Activated CD4-positive, CD25-positive, alpha-beta regulatory T cell (primary cell): ENCODE measurements around the gene MTARC2.

Experiments used
- DNase-seq, 4 experiments: peaks; one replicate each; lab custom pipeline; 2025; lab: John Stamatoyannopoulos, UW

Gene MTARC2

DNA sequence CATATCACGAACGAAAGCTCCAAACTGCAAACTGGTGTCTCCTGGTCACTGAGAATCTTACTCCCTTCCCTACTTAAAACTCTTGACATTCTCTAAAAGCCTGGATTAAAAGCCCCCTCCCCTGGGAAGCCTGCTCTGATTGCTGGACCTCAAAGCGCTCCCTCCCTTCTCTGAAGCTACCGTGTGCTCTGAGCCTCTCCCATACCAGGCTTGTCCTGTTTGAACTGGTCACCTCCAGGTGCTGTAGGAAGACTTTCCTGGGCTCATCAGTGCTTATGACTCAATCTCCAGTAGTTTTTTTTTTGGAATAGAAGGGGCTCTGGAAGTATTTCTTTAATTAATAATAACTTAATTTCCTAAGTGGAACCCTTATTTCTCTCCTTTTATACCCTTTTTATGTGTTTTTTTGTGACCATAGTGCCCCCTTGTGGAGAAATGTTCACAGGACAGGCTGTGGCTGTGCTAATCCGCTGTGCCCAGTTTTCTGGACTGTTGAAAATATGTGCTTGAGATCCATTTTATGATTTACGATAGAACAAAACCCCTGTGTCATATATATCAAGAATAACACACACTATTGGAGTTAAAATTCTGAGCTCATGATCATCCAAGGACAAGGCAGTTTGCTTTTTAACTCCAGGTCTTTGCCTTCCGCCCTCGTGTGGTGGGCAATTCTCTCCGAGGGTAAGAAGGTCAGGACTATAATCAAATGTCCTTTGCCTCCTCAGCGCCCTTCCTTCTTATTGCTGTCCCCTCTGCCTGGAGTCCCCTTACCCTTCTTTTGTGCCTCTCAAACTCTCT, 55.5 kb downstream of the MTARC2 start:
- DNase-seq, result no peak

GRCh38 chr1:220804202-220804586, 56.1 kb downstream of the MTARC2 start:
- no peak for DNase-seq

DNA sequence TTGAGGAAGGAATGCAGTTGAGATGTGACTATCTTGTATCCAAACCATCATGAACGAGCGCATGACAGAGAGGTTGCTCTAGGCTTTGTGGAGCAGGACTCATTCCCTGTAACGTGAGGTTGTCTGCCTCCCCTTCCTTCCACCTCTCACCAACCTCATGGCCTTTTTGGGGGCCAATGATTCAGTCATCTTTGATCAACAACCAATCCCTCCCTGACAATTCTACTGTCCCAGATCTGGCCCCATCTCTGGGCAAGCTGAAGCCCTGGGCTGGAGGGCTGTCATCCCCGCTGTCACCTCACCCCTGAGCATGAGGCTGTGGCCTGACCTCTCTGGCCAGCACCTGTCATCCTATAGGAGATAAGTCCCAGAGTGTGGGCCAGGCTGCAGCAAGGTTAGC, 58.3 kb downstream of the MTARC2 start:
- DNase-seq, result no peak

- DNase-seq, result no peak
These were observed 59.6 kb downstream of the MTARC2 start for GRCh38 chr1:220807726-220808125.

DNA sequence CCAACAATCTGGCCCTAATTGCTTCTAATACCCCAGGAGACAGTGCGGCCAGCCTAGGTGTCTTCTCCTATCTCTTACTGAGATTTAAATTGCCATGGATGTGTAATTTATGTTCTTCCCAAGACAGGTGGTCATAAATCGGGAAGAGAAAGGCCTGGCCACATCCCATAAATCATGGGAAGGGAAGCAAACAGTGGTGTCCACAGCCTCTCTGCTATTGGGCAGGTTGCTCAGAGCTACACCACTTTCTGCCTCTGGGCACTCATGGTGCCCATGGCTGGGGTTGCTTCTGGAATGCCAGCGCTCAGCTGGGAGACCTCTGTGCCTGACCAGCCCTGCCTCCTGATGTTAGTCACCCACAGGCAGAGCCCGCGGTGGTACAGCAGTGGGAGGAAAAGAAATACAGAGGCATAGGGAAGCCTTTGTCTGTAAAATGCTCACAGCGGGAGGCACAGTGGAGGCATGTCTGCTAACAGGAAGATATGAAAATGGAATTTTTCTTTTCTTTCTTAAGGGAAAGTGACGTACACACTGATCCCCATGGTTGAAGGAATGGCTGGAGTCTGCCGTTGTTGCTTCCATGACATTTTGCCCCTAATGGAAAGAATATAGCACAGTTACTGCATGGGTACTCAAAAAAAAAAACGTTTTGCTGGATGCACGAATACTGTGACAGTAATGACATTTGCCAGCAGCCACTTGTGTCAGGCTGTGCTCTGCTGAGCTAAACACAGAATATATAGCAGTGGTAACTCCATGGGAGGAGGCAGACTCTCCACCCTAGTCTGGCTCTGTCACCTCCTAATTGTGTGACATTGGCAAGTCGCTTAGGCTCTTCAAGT, 60.4 kb downstream of the MTARC2 start:
- no peak for DNase-seq

- DNase-seq, result no peak
These were observed 61.0 kb downstream of the MTARC2 start for GRCh38 chr1:220809187-220809550.

DNA sequence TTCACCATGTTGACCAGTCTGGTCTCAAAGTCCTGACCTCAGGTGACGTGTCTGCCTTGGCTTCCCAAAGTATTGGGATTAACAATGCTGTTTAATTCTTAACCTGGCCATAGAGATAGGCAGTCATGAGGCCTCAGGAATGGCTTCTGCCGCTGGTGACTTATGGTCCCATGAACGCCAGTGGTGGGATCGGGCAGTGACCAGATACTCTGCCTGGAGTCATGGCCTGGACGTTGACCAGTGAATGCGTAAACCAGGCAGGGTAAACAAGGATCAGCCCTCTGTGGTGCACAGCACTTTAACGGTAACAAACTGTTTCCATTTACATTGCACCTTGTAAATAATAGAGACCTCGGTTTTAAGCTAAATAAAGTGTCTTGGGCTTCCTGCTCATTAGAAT, 61.6 kb downstream of the MTARC2 start:
- no peak for DNase-seq

GRCh38 chr1:220810179-220810653, 62.1 kb downstream of the MTARC2 start:
- DNase-seq, result peak; percentile 14 to 44 (median 24)

- DNase-seq, result no peak
These were observed 62.8 kb downstream of the MTARC2 start for GRCh38 chr1:220810963-220811362.

- DNase-seq, result no peak
These were observed 63.6 kb downstream of the MTARC2 start for GRCh38 chr1:220811695-220812094.

DNA sequence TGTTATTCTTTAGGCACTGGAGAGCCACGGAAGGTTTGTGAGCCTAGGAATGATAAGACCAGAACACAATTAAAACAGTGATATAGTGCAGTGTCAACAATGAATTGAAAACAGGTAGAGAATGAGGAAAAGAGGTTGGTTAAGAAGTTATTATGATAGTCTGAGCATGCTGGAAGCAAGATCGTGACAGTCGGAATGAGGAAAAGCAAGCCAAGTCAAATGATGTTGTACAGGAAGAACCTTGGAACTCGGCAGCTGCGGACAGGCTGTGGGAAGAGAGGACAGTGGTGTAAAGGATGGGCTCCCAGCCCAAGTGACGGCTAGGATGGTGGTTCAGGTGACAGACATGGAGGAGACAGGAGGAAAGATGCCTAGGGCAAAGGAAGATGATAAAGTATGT, 64.2 kb downstream of the MTARC2 start:
- DNase-seq, result no peak

GRCh38 chr1:220813013-220813412, 64.9 kb downstream of the MTARC2 start:
- no peak for DNase-seq

GRCh38 chr1:220815409-220815808, 67.3 kb downstream of the MTARC2 start:
- no peak for DNase-seq

DNA sequence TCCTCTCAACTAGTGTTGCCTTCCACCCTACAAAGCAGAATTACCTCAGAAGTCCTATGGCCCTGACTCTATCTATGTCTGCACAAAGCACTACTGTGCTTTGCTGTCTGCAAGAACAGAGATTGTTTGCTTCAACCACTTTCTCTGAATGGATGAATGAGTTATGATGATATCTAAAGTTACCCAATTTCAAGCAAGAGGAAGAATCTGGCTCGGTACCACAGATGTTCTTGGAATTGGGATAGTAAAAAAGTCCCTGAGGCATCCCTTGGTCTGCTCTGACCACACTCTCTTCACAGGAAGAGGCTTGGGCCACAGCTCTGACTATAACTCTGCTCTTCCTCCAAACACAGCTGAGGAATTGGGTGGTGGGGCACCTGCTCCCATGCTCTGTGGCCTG, 69.8 kb downstream of the MTARC2 start:
- no peak for DNase-seq

DNA sequence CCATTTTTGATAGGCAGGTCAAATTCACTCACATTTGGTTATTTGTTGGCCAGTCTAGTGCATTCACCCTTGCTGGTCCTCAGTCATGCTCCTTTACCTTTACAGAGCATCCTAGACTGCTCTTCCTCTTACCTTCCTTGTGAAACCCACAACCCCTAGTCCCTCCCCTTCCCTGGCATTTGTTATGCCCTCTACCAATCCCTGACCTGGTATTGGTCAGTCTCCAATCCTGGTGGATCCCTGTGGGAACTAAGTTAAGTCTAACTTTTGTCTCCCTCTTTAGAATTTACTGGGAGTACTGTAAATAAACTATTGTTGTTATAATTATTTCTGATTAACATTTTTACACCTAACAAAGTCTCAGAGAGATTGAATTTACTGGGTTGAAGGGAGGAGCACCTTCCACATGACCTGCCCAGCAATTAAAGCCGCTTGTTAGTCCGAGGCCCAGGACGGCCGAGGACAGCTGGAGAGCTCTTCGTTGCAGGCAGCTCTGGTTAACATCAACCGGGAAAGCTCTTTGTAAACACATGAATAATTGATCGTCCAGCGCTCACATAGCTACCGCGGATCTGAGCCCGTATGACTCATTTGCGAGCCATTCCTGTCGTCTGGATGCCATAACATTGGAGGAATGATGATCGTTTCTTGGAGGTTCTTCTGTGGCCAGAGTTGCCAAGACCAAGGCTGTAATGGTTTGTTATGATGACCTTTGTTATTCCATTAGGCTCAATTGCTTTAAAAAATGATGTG, 70.5 kb downstream of the MTARC2 start:
- no peak for DNase-seq

GRCh38 chr1:220819467-220820026, 71.4 kb downstream of the MTARC2 start:
- DNase-seq, result no peak

GRCh38 chr1:220824031-220824989, 76.2 kb downstream of the MTARC2 start:
- no peak for DNase-seq

DNA sequence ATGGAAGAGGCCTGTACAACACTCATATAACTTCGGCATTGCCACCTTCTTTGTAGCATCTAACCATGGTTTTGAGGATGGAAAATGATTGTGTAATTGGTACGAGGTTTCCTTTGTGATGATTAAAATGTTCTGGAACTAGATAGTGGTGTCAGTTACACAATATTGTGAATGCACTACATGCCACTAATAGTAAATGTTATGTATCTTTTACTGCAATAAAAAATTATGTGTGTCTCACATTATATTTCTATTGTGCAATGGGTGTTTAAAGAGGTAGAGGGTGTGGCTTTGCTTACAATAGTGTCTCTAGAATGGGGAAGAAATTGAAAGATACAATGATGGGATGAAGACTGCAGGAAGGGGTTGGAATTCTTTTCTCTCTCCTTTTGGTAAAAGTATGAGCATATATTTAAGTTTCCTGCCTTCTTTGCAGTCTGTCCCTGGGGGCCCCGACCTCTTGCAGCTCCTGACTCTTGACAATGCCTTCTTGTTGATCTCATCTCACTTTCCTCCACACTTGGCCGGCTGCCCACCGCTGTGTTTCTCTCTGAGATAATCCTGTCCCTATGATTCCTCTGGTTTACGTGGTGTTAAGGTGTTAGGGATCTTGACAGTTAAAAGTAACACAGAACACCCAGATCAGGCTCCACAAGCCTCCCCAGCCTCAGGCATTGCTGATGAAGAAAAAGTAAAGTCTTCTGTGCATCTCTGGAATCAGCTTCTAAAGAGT, 77.9 kb downstream of the MTARC2 start:
- no peak for DNase-seq

- DNase-seq, result no peak
These were observed 78.6 kb downstream of the MTARC2 start for GRCh38 chr1:220826729-220827128.

GRCh38 chr1:220827445-220828178, 79.5 kb downstream of the MTARC2 start:
- no peak for DNase-seq
